Mucosa of descending colon (tissue), 3 donors: ENCODE measurements around the gene FAM216A. TPM values are rescaled to one million over a fixed set of nuclear protein-coding genes. Genes with fewer than 3 reads are reported as not detected.

ENCODE experiments used
- ATAC-seq: fragments of 200-7000 bp; cut with Tn5 transposase; one replicate; pipeline ENCODE4 v1.9.1; 2020; ENCODE audit warnings: mild to moderate bottlenecking, moderate library complexity
- DNase-seq, 3 donors: peaks; one replicate each; pipeline ENCODE4 v3.0.0-alpha.2; 2020
- H3K36me3 ChIP-seq: fragments of 200-600 bp; one replicate; pipeline ENCODE4 v1.8.0; 2021; ENCODE audit warnings: low read depth, mild to moderate bottlenecking
- H3K4me1 ChIP-seq: fragments of 200-600 bp; one replicate; pipeline ENCODE4 v1.8.0; 2021; ENCODE audit warnings: low read depth, mild to moderate bottlenecking
- H3K4me3 ChIP-seq: fragments of 200-600 bp; one replicate; pipeline ENCODE4 v1.8.0; 2021; ENCODE audit warnings: mild to moderate bottlenecking
- H3K9me3 ChIP-seq: fragments of 200-600 bp; one replicate; pipeline ENCODE4 v1.8.0; 2021; ENCODE audit warnings: mild to moderate bottlenecking
- CTCF ChIP-seq: fragments of 200-600 bp; IDR thresholded peaks from one replicate; pipeline ENCODE4 v1.8.0; 2022; ENCODE audit warnings: antibody characterized with exemption, mild to moderate bottlenecking
- intact Hi-C, 2 donors: fragments of 100-400 bp; cut with DNase I in 1 of 2; cut with micrococcal nuclease in 1 of 2; formaldehyde crosslinking; loops; one replicate each; pipeline versions ENCODE4 v1.11.0 to v1.11.1; 2022; cut with DNase I, micrococcal nuclease
- total RNA-seq, 3 donors: library from RNA; stranded (reverse); fragmentation: NEBNext Ultra II Directional in 2 of 3; extraction: Animal tissue kit (Norgen Biotek cat#: 25700) in 2 of 3; gene quantifications; one replicate each; pipeline versions ENCODE4 v1.2.1 to v1.2.4, GENCODE V29; 2021 to 2023
- donor health status: DM: no; HTN: no; CAD: no; lungs with moderate emphysema.
- donor health status: DM: no; HTN: no; CAD: no.
- donor health status: DM: no; HTN: yes; CAD: no.

FAM216A gene
- total RNA-seq, 3 donors from 2014 or later = 1.9 to 4.4 TPM; not detected in 1

GRCh38 chr12:110531741-110532333 is 63.2 kb downstream of the FAM216A start:
- intact Hi-C loops = no loop called here
- no peak for TF ChIP-seq CTCF

GRCh38 chr12:110532644-110533043 is 64.0 kb downstream of the FAM216A start:
- no peak for ATAC-seq
- intact Hi-C loops = no loop called here
- peaks cover 26% of the 10 kb centered on the region for H3K4me1 ChIP-seq
- DNase-seq = no peak
- no peaks in the 10 kb centered on the region for H3K9me3 ChIP-seq
- no peak overlapping the region for H3K4me3 ChIP-seq
- TF ChIP-seq CTCF = no peak
- no peaks in the 10 kb centered on the region for H3K36me3 ChIP-seq

More at GRCh38 chr12:110531741-110532333, 63.2 kb downstream of the FAM216A start:
- no peaks in the 10 kb centered on the region for H3K9me3 ChIP-seq
- ATAC-seq = peak; percentile 88
- H3K4me1 ChIP-seq = peaks cover 23% of the 10 kb centered on the region
- no peak overlapping the region for H3K4me3 ChIP-seq
- DNase-seq = no peak
- H3K36me3 ChIP-seq = no peaks in the 10 kb centered on the region

GRCh38 chr12:110533607-110534006 is 65.0 kb downstream of the FAM216A start:
- intact Hi-C loops = no loop called here
- ATAC-seq = no peak
- peaks cover 33% of the 10 kb centered on the region for H3K4me1 ChIP-seq
- no peaks in the 10 kb centered on the region for H3K9me3 ChIP-seq
- no peak overlapping the region for H3K4me3 ChIP-seq
- no peak for DNase-seq
- no peak for TF ChIP-seq CTCF
- H3K36me3 ChIP-seq = no peaks in the 10 kb centered on the region

- Histone ChIP-seq H3K9me3 (no peaks in the 10 kb centered on the region), H3K4me1 (peaks cover 45% of the 10 kb centered on the region), H3K4me3 (no peak overlapping the region), H3K36me3 (no peaks in the 10 kb centered on the region)
- intact Hi-C loops = no loop called here
- ATAC-seq = no peak
- TF ChIP-seq CTCF = no peak
- no peak for DNase-seq
Measured at GRCh38 chr12:110534811-110535210, 66.2 kb downstream of the FAM216A start.

- TF ChIP-seq CTCF = no peak
- ATAC-seq = no peak
- no peak overlapping the region for H3K4me3 ChIP-seq
- H3K9me3 ChIP-seq = no peaks in the 10 kb centered on the region
- no peak for DNase-seq
- peaks cover 37% of the 10 kb centered on the region for H3K4me1 ChIP-seq
- intact Hi-C loops = no loop called here
- no peaks in the 10 kb centered on the region for H3K36me3 ChIP-seq
Measured at GRCh38 chr12:110536834-110537604, 68.4 kb downstream of the FAM216A start.
